Mucosa of descending colon (tissue), 3 donors: ENCODE measurements around the gene VWA2. TPM values are rescaled to one million over a fixed set of nuclear protein-coding genes. Genes with fewer than 3 reads are reported as not detected.

Experiments used
- ATAC-seq: fragments of 200-7000 bp; cut with Tn5 transposase; one replicate; pipeline ENCODE4 v1.9.1; 2020; ENCODE audit warnings: mild to moderate bottlenecking, moderate library complexity
- DNase-seq, 3 donors: peaks; one replicate each; pipeline ENCODE4 v3.0.0-alpha.2; 2020
- H3K36me3 ChIP-seq: fragments of 200-600 bp; one replicate; pipeline ENCODE4 v1.8.0; 2021; ENCODE audit warnings: low read depth, mild to moderate bottlenecking
- H3K4me1 ChIP-seq: fragments of 200-600 bp; one replicate; pipeline ENCODE4 v1.8.0; 2021; ENCODE audit warnings: low read depth, mild to moderate bottlenecking
- H3K4me3 ChIP-seq: fragments of 200-600 bp; one replicate; pipeline ENCODE4 v1.8.0; 2021; ENCODE audit warnings: mild to moderate bottlenecking
- H3K9me3 ChIP-seq: fragments of 200-600 bp; one replicate; pipeline ENCODE4 v1.8.0; 2021; ENCODE audit warnings: mild to moderate bottlenecking
- CTCF ChIP-seq: fragments of 200-600 bp; IDR thresholded peaks from one replicate; pipeline ENCODE4 v1.8.0; 2022; ENCODE audit warnings: antibody characterized with exemption, mild to moderate bottlenecking
- intact Hi-C, 2 donors: fragments of 100-400 bp; cut with DNase I in 1 of 2; cut with micrococcal nuclease in 1 of 2; formaldehyde crosslinking; loops; one replicate each; pipeline versions ENCODE4 v1.11.0 to v1.11.1; 2022; cut with DNase I, micrococcal nuclease
- total RNA-seq, 3 donors: library from RNA; stranded (reverse); fragmentation: NEBNext Ultra II Directional in 2 of 3; extraction: Animal tissue kit (Norgen Biotek cat#: 25700) in 2 of 3; gene quantifications; one replicate each; pipeline versions ENCODE4 v1.2.1 to v1.2.4, GENCODE V29; 2021 to 2023
- donor health status: DM: no; HTN: no; CAD: no; lungs with moderate emphysema.
- donor health status: DM: no; HTN: no; CAD: no.
- donor health status: DM: no; HTN: yes; CAD: no.

VWA2 gene
- total RNA-seq, 3 donors from 2014 or later: 0.47 to 3.2 (median 1.9) TPM

- no peak for DNase-seq
- Histone ChIP-seq H3K36me3 (no peaks in the 10 kb centered on the region), H3K4me1 (peaks cover 10% of the 10 kb centered on the region), H3K4me3 (no peak overlapping the region), H3K9me3 (no peaks in the 10 kb centered on the region)
- no peak for ATAC-seq
- no peak for TF ChIP-seq CTCF
- intact Hi-C loops: no loop called here
Observed at GRCh38 chr10:114276066-114276465, 37.0 kb downstream of the VWA2 start.

- Histone ChIP-seq H3K9me3 (no peaks in the 10 kb centered on the region), H3K36me3 (no peaks in the 10 kb centered on the region), H3K4me3 (no peak overlapping the region), H3K4me1 (peaks cover 4% of the 10 kb centered on the region)
- TF ChIP-seq CTCF: no peak
- DNase-seq (no peak), ATAC-seq (no peak)
- intact Hi-C loops: no loop called here
Observed at GRCh38 chr10:114276671-114277070, 37.6 kb downstream of the VWA2 start.

- TF ChIP-seq CTCF: no peak
- no peaks in the 10 kb centered on the region for H3K36me3 ChIP-seq
- H3K9me3 ChIP-seq: no peaks in the 10 kb centered on the region
- no peak for ATAC-seq
- no peak overlapping the region for H3K4me3 ChIP-seq
- no peak for DNase-seq
- H3K4me1 ChIP-seq: no peaks in the 10 kb centered on the region
- intact Hi-C loops: no loop called here
Observed at GRCh38 chr10:114278140-114278883, 39.3 kb downstream of the VWA2 start.

GRCh38 chr10:114278884-114279191 lies 39.8 kb downstream of the VWA2 start:
- DNase-seq (no peak), ATAC-seq (no peak)
- intact Hi-C loops: no loop called here
- Histone ChIP-seq H3K4me1 (no peaks in the 10 kb centered on the region), H3K4me3 (no peak overlapping the region), H3K9me3 (no peaks in the 10 kb centered on the region), H3K36me3 (no peaks in the 10 kb centered on the region)
- no peak for TF ChIP-seq CTCF

GRCh38 chr10:114279289-114279688 lies 40.2 kb downstream of the VWA2 start:
- Histone ChIP-seq H3K9me3 (no peaks in the 10 kb centered on the region), H3K36me3 (no peaks in the 10 kb centered on the region), H3K4me1 (no peaks in the 10 kb centered on the region), H3K4me3 (no peak overlapping the region)
- intact Hi-C loops: no loop called here
- no peak for ATAC-seq
- TF ChIP-seq CTCF: no peak
- no peak for DNase-seq
